Measurements from ENCODE around the gene NFE2. TPM values are rescaled to one million over a fixed set of nuclear protein-coding genes. Genes with fewer than 3 reads are reported as not detected.
A peak's percentile ranks its signal among the peaks of the same experiment; 100 is the strongest.

The NFE2 gene
- not detected in 2 replicates for total RNA-seq

GRCh38 chr12:54300732-54301427, at the start of gene NFE2:
NFE2 (minus strand) TSS chr12:54301015; CDS start chr12:54295248, 5,767 bp downstream.

GRCh38 chr12:54324617-54325441, 24.0 kb upstream of the NFE2 start, which contains the start of gene COPZ1:
COPZ1 (plus strand) TSS chr12:54325131; CDS start chr12:54325164, 33 bp downstream.

DNA sequence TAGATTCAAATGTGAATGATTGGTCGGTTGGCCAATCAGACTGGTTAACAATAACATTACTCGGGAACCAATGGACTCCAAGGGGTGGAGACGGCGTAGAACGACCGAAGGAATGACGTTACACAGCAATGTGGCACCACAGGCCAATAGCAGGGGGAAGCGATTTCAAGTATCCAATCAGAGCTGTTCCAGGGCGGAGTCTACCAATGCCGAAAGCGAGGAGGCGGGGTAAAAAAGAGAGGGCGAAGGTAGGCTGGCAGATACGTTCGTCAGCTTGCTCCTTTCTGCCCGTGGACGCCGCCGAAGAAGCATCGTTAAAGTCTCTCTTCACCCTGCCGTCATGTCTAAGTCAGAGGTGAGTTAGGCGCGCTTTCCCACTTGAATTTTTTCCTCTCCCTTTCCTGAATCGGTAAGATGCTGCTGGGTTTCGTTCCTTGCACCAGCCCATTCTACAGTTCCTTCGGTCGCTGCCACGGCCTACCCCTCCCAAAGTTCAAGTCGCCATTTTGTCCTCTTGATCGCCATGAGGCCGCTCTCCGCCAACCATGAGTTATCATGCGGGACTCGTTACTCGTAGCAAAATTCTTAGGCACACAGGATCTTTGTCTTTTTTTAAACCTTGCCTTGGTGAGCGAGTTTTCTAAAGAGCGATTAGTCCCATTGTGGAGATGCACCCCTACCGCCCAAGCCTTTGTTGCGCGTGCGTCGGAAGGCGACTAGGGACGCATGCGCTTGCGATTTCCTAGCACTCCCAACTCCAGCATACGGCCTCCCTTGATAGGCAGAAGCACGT, 20.2 kb downstream of the NFE2 start, which contains the start of gene HNRNPA1:
TSS of gene HNRNPA1 (plus strand) at position 259 of the 793 bp plus-strand sequence. CDS start at position 341, 82 bp downstream.

DNA sequence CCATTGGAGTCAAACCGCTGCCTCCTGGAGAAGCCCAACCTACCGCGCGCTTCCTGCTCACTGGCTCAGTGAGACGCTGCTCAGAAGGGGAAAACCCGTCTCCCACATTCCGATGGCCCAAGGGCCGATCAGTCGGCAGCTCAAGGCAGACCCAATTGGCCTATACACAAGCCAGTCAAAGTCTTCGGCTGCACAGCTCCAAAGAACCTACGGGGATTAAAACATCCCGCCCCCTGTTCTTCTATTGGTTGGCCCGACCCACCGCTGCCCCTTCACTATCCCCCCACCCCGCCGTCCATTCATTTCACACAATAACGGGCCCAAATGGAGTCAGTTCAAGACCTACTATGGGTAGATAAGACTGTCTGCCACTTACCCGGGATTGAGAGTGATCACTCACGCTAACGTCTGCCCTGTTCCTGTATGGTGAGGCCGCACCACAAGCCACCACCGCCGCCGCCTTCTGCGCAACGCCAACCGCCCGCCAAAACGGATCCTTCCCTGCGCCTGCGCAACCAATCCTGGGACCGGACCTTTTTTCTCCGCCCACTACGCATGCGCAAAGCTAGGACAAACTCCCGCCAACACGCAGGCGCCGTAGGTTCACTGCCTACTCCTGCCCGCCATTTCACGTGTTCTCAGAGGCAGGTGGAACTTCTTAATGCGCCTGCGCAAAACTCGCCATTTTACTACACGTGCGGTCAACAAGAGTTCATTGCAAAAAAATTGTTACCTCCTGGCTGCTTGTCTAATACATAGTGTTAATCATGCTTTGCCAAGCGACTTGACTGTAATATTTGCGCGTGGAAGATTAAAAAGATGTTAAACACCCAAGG, 21.0 kb downstream of the NFE2 start, which contains the start of gene CBX5:
TSS of gene CBX5 (minus strand) at position 491 of the 836 bp plus-strand sequence. CDS start 22,472 bp downstream, outside the sequence.

Small RNAs within 50 kb of the gene (small RNA-seq; reads per million reads assigned to genes)
- gene MIR148B = 341 reads per million, percentile 99 among the genes with 10 or more reads in this experiment
- gene RN7SL390P = not detected
- not detected for gene RN7SL744P
- gene RNU6-950P = not detected

Other genes with a start within 250 kb of the NFE2 start
- not detected in 2 replicates for gene HOXC4, start 247.2 kb downstream of the NFE2 start, total RNA-seq
- 12.8 and 24.2 TPM in 2 replicates for gene SMUG1, start 112.0 kb downstream of the NFE2 start, total RNA-seq
- gene CBX5, start 20.9 kb downstream of the NFE2 start, total RNA-seq = 47.4 and 57.5 TPM in 2 replicates
- gene HNRNPA1, start 20.3 kb downstream of the NFE2 start, total RNA-seq = 415 and 513 TPM in 2 replicates
- gene COPZ1, start 24.1 kb upstream of the NFE2 start, total RNA-seq = 128 and 130 TPM in 2 replicates
- 0.38 TPM in 1 of 2 replicates, not detected in the other for gene GPR84, start 63.5 kb upstream of the NFE2 start, total RNA-seq
- gene ZNF385A, start 83.7 kb upstream of the NFE2 start, total RNA-seq = 0.67 and 1.3 TPM in 2 replicates
- gene ITGA5, start 118.3 kb upstream of the NFE2 start, total RNA-seq = 1,184 and 1,463 TPM in 2 replicates
- 2.4 TPM in 1 of 2 replicates, not detected in the other for gene GTSF1, start 172.6 kb upstream of the NFE2 start, total RNA-seq
- 0.10 and 0.33 TPM in 2 replicates for gene NCKAP1L, start 196.7 kb upstream of the NFE2 start, total RNA-seq
- gene PDE1B, start 248.6 kb upstream of the NFE2 start, total RNA-seq = not detected in 2 replicates